SKM-1 treated with dmso at 0.1 percent for 144 hours (cell line): ENCODE results near the gene CDC16.

Source experiments
- DNase-seq: peaks from one replicate; lab custom pipeline; 2025; ENCODE audit not compliant: unreplicated experiment; lab: John Stamatoyannopoulos, UW

The CDC16 gene

GRCh38 chr13:114296448-114296847, 61.8 kb downstream of the CDC16 start:
- DNase-seq = no peak

- no peak for DNase-seq
Measured at GRCh38 chr13:114296902-114297301, 62.2 kb downstream of the CDC16 start.

GRCh38 chr13:114298866-114299265, 64.2 kb downstream of the CDC16 start:
- DNase-seq = no peak

GRCh38 chr13:114299604-114300305, 65.1 kb downstream of the CDC16 start:
- no peak for DNase-seq

- no peak for DNase-seq
Measured at GRCh38 chr13:114303700-114304327, 69.1 kb downstream of the CDC16 start.

- DNase-seq = no peak
Measured at GRCh38 chr13:114304346-114305034, 69.8 kb downstream of the CDC16 start.

GRCh38 chr13:114309086-114309485, 74.4 kb downstream of the CDC16 start:
- DNase-seq = no peak

GRCh38 chr13:114309806-114310410, 75.2 kb downstream of the CDC16 start:
- no peak for DNase-seq

GRCh38 chr13:114310956-114311355, 76.3 kb downstream of the CDC16 start:
- DNase-seq = no peak

- no peak for DNase-seq
Measured at GRCh38 chr13:114311387-114311786, 76.7 kb downstream of the CDC16 start.

- DNase-seq = no peak
Measured at GRCh38 chr13:114311908-114312307, 77.2 kb downstream of the CDC16 start.

- DNase-seq = no peak
Measured at GRCh38 chr13:114313061-114313860, 78.6 kb downstream of the CDC16 start.

- DNase-seq = peak; percentile 89
Measured at GRCh38 chr13:114314074-114314912, 79.6 kb downstream of the CDC16 start, which contains the start of gene CHAMP1. CHAMP1 (plus strand) TSS chr13:114314503; CDS start chr13:114323843, 9,340 bp downstream.

GRCh38 chr13:114315074-114315785, 80.5 kb downstream of the CDC16 start:
- DNase-seq = no peak

GRCh38 chr13:114318624-114319023, 83.9 kb downstream of the CDC16 start:
- DNase-seq = no peak

- no peak for DNase-seq
Measured at GRCh38 chr13:114319441-114319913, 84.8 kb downstream of the CDC16 start.

- DNase-seq = no peak
Measured at GRCh38 chr13:114320065-114320464, 85.4 kb downstream of the CDC16 start.

GRCh38 chr13:114321256-114321655, 86.6 kb downstream of the CDC16 start:
- no peak for DNase-seq
